GM19239 (cell line): Measurements from ENCODE around the gene PRTN3.

Source experiments
- DNase-seq: peaks from one replicate; pipeline ENCODE4 v3.0.0; 2011; ENCODE audit warnings: low spot score; ENCODE audit not compliant: insufficient read length
- FAIRE-seq: peaks from 2 replicates; lab custom pipeline; 2011; peaks lifted over from hg19 to GRCh38; lab: Jason Lieb, UNC

The PRTN3 gene

DNA sequence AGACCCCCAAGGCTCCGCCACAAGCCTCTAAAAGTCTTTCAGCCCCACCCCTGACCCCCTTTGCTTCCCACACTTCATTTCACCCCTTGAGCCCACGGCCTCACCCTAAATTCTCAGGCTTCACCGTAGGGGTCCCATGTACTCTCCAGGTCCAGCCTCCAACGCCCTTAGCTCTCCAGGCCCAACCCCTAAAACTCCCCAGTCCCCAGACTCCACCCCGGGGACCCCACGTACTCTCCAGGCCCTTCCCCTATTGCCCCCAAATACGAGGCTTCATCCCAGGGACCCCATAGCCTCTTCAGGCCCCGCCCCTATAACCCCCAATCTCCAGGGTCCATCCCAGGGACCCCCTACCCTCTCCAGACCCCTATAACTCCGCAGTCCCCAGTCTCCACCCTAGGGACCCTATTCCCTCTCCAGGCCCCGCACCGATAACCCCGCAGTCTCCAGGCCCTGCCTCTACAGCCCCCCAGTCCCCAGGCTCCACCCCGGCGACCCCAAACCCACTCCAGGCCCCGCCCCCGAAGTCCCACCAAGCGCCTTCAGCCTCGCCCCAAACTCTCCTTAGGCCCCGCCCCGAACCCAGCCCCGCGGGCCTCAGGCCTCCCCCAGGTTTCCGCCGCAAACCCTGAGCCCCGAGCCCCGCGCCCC lies 51.6 kb downstream of the PRTN3 start:
- no peak for DNase-seq
- FAIRE-seq, result no peak

DNA sequence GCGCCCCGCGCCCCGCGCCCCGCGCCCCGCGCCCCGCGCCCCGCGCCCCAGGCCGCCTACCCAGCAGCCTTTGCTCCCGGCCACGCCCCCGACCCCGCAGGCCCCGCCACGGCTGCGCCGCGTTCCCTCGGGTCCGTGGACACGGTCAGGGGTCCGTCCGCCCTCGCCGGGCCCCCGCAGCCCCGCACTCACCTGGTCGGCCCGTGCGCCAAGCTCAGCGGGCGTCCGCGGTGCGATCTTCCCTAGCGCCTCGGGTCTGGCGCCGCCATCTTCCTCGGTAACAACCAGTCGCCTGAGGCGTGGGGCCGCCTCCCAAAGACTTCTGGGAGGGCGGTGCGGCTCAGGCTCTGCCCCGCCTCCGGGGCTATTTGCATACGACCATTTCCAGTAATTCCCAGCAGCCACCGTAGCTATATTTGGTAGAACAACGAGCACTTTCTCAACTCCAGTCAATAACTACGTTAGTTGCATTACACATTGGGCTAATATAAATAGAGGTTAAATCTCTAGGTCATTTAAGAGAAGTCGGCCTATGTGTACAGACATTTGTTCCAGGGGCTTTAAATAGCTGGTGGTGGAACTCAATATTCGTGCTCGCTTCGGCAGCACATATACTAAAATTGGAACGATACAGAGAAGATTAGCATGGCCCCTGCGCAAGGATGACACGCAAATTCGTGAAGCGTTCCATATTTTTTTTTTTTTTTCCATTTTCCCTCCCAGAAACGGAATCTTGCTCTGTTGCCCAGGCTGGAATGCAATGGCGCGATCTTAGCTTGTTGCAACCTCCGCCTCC lies 52.3 kb downstream of the PRTN3 start, which contains the start of the genes MED16 and RNU6-9:
MED16 (minus strand) TSS at position 294 of the 796 bp plus-strand sequence. CDS start 2,056 bp downstream, outside the sequence.
RNU6-9 (plus strand) TSS at position 591 of the 796 bp plus-strand sequence.
- FAIRE-seq, result peak; percentile 94
- peak; percentile 100 for DNase-seq

DNA sequence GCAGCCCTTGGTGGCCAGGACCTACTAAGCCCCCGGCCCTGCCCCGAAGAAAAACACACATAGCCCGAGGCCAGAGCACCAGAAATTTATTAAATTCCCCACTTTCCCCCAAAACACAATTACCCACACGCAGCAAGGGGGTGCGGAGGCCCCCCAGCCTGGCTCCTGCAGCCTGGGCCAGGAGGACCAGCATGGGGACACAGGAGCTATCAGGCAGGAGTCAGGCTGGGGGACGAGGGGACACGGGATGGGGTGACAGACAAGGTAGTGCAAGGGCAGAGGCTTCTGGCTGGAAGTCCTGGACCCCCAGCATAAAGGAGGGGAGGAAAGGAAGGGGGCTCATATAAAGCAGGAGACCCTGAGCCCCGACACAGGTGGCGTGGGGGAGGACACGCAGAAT lies 55.6 kb downstream of the PRTN3 start:
- no peak for FAIRE-seq
- DNase-seq, result no peak

- FAIRE-seq (no peak), DNase-seq (no peak)
These were observed 56.2 kb downstream of the PRTN3 start for GRCh38 chr19:896999-897398.

DNA sequence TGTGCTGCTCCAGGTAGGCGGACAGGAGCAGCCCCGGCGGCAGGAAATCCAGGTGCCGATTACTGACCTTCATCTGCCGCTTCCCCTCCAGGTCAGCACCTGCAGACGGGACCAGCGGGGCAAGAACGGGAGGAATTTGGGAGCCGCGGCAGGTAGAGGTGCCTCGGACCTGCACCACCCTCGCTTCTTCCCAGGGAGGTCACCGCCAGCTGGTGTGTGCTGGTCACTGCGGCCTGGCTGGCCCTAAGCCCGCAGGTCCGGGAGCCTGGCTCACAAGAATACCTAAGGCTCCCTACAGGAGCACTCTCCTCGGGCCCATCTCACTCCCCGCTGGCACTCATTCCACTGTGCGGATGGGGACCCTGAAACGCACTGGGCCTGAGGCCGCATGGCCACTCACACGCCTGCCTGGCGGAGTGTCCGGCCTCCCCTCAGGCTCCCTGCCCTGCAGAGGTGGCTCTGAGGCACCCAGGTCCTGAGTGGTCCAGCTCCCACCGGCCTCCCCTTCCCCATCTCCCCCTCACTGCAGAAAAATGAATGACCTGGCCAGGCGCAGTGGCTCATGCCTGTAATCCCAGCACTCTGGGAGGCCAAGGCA lies 56.7 kb downstream of the PRTN3 start:
- FAIRE-seq (no peak), DNase-seq (no peak)
